HG03196 (cell line): ENCODE measurements around the gene ACOT9.
"Not testable (repeated sequence)": the region's sequence is repeated elsewhere in the genome, so short reads cannot be mapped to it uniquely, and the experiment has no call there.

ENCODE experiments used
- ATAC-seq: cut with Tn5 transposase; IDR thresholded peaks from one replicate; pipeline ENCODE4 v1.9.1; 2021; ENCODE audit not compliant: unreplicated experiment

The ACOT9 gene

DNA sequence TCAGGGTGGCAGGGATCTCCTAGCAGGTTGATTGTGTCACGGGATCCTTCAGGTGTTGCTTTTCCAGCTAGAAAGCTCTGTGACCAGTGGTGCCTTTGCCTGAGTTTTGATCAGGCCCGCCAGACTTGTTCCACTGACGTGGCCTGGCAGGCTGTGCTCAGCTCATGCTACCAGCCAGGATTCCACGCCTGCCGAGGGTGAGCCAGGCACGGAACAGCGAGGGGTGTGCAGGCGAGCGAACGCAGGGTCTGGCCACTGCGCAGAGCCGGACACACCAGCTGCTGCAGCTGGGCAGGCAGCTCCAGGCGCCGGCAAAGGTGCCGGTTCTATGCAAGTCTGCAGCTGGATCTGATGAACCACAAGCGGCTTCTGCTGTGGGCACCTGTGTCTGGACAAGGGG, 22.8 kb upstream of the ACOT9 start:
- no peak for ATAC-seq

- ATAC-seq: no peak
These were observed 22.4 kb upstream of the ACOT9 start for GRCh38 chrX:23765449-23765848.

- ATAC-seq: no peak
These were observed 21.3 kb upstream of the ACOT9 start for GRCh38 chrX:23764188-23764984.

- ATAC-seq: no peak
These were observed 16.7 kb upstream of the ACOT9 start for GRCh38 chrX:23759821-23760220.

DNA sequence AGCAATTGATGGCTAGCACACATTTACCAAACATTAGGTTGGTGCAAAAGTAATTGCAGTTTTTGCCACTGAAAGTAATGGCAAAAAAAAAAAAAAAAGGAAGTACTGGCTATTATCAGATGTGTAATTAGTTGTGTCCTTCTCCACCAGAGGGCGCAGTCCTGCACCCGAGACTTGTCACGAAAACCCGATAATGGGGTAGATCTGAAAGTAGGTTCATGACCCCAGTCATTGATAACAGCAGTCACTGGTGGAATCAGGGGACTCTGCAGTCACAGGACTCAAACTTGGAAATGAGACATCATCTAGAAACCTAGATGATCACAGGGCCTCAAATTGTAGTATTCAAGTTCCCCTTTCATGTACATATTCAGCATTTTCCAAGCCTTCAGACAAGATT, 13.1 kb upstream of the ACOT9 start:
- ATAC-seq: no peak

GRCh38 chrX:23754664-23755063, 11.6 kb upstream of the ACOT9 start:
- ATAC-seq: no peak

DNA sequence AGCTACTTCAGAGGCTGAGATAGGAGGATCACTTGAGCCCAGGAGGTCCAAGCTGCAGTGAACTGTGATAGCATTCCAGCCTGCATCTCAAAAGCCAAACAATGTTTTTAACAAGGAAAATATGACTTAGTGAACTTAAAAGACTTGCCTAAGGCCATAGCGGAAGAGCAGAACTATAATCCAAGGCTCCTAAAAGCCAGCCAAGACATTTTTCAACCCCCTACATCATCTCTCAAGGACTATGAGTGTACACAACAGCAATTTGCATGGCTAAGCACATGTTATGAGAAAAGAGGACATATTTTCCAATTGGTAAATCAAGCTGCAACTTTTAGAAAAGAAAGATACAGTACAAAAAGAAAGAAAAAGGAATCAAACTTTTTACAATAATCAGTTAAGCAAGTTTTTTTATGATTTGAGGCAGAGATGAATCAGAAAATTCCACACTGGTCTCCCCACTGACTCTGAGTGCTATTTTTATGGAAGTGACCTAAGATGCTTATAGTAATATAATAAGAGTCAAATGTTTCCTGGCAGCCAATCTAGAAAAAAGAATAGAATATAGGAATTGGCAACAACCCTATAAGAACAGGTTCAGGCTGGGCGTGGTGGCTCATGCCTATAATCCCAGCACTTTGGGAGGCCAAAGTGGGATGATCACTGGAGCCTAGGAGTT, 9.8 kb upstream of the ACOT9 start:
- ATAC-seq: no peak

DNA sequence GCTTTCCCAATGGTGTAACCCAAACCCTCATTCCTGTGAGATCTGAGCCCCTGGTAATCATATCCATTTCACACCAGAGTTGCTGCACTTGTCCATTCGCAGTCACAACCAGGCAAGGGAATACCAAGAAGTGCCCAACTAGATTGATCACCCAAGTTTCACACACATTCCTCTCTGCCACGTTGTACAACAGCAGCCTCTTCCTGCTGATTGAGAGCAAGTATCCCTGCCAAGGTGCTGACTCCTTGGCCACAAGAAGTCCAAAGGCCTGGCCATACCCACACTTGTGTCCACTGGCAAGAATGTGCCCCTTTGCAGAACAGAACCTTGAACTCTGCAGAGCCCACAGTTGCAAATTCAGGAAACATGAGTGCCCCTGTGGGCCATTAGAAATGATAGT, 6.5 kb upstream of the ACOT9 start:
- ATAC-seq: no peak

DNA sequence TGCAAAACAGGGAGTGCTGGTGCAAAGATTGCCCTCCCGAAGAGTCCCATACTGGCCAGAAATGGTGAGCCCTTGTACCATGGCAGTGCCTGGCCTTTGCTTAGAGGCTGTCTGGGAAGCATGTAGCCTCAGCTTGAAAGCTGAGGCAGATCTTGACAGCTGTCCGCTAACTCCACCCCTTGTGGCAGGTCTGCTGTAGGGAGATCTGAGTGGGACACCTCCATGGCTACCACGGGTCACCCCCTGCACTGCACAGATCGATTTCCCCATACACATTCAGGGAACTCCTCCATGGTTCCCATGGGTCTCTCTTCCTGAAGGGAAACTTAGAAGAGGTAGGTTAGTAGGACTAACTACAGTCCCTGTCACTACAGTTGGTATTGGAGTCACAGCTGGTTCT, 6.1 kb upstream of the ACOT9 start:
- ATAC-seq: no peak

DNA sequence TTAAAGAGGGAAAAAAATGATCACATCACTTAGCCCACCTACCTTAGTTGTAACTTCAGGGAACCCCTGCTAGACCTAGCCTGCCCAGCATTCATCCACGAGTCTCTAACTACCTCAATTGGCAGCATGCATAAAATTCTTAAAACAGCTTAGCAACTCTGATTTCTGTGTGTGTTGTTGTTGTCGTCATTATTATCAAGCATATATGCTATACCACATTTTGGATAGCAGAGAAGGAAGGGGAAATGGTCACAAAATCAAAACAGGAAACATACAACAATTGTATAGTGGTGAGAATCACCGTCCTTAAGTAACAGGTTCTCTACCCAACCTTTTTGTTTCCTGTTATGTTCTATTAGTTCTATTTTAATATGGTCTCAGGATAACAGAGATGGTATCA, 2.7 kb upstream of the ACOT9 start:
- ATAC-seq: no peak

- not testable (repeated sequence) for ATAC-seq
These were observed 521 bp upstream of the ACOT9 start for GRCh38 chrX:23743623-23743971.

GRCh38 chrX:23742174-23742696, 841 bp downstream of the ACOT9 start:
- no peak for ATAC-seq

GRCh38 chrX:23737413-23737812, 5.7 kb downstream of the ACOT9 start:
- ATAC-seq: no peak

- no peak for ATAC-seq
These were observed 7.0 kb downstream of the ACOT9 start for GRCh38 chrX:23736030-23736429.

GRCh38 chrX:23732704-23733103, 10.4 kb downstream of the ACOT9 start:
- ATAC-seq: peak; percentile 63

GRCh38 chrX:23731951-23732350, 11.1 kb downstream of the ACOT9 start:
- ATAC-seq: no peak

DNA sequence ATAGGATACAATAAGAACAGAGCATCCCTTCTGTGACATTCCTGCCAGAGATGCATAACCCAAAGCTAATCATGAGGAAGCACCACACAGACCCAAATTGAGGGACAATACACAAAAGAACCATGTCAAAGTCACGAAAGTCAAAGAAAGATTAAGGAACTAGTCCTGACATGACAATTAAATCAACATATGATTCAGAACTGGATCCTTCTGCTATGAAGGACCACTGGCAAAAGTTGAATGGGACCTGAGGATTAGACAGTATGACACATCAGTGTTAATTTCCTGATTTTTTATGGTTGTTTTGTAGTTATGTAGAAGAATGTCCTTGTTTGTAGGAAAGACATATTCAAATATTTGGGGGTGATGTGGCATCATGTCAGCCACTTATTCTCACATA, 13.9 kb downstream of the ACOT9 start:
- ATAC-seq: no peak

DNA sequence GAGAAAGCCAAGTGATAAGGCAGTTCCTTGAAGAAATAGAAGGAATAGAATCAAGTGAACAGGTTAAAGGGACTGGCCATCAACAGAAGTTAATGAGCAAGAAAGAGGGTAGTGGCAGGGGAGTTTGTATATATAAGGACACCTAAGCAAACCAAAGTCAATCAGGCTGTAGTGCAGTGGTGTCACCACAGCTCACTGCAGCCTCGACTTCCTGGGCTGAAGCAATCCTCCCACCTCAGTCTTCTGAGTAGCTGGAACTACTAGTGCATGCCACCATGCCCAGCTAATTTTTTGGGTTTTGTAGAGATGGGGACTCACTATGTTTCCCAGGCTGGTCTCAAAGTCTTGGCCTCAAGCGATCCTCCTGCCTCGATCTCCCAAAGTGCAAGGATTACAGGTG, 15.9 kb downstream of the ACOT9 start:
- no peak for ATAC-seq

DNA sequence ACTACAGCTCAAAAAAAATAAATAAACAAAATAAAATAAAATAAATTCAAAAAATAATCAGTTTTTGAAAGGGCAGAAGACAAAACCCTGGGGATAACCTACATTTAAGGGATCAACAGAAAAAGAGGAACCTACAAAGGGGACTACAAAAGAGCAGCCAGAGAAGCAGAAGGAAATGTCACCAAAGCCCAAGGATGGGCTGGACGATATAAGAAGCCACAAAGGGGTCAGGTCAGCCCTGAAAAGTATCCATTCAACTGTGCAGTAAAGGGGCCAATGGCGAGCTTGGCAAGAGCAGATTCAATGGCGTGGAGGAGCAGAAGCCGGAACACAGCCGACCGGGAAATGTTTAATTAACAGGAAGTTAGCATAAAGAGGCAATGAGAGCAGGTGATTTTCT, 16.9 kb downstream of the ACOT9 start:
- ATAC-seq: no peak

DNA sequence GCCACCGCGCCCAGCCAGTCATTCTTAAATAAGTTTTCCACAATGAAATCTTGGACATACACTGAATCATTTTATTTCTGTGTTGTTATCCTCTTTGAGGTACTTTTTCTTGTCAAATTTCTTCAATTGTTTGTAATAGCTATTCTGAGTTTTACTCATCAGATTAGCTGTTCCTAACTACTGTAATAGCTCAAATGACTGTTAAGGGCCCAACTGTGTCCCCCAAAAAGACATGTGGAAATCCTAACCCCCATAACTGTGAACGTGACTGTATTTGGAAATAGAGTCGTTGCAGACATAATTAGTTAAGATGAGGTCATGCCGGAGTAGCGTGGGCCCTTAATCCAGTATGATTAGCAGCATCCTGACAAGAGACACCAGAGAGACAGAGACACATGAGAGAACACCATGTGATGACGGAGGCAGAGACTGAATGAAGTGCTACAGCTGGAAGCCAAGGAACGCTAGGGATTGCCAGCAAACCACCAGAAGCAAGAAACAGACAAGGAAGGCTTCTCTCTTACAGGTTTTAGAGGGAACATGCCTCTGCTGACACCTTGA, 22.9 kb downstream of the ACOT9 start:
- ATAC-seq: no peak

DNA sequence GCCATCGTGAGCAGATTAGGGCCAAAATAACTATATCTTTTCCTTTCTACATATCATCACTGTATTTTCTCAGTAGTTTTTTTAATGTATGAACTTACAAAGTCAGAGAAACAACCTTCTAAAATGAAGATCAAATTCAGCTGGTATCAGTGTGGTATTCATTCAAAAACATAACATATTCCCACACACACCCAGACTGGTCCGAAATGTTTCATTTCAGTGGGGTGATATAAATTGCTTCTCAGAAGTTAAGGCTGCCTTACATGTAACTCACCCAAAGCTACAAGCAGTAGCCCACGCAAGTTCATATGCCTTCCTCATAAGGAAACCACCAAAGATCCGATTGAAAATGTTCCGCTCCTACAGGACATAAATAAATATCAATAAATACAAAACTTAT, 37.8 kb downstream of the ACOT9 start:
- ATAC-seq: no peak

GRCh38 chrX:23704673-23705206, 38.3 kb downstream of the ACOT9 start:
- ATAC-seq: no peak
